HEK293 (cell line): ENCODE results near the gene WDR70.

ENCODE experiments used
- INSM2 ChIP-seq: fragments of 450-650 bp; formaldehyde crosslinking; IDR thresholded peaks from 2 replicates; pipeline ENCODE4 v1.5.1; 2016; ENCODE audit warnings: missing biosample characterization, missing genetic modification characterization
- TCF7L2 ChIP-seq: IDR thresholded peaks from 2 replicates; pipeline ENCODE4 v1.6.1; 2011; ENCODE audit warnings: low read depth, mild to moderate bottlenecking, inconsistent platforms, low read length, moderate library complexity, borderline replicate concordance
- YY1 ChIP-seq: fragments of 450-650 bp; formaldehyde crosslinking; IDR thresholded peaks from 2 replicates; pipeline ENCODE4 v1.5.1; 2018; ENCODE audit warnings: missing biosample characterization, missing genetic modification characterization
- ZNF423 ChIP-seq: fragments of 450-650 bp; formaldehyde crosslinking; IDR thresholded peaks from 2 replicates; pipeline ENCODE4 v1.5.1; 2016; ENCODE audit warnings: missing biosample characterization, missing genetic modification characterization
- ZNF548 ChIP-seq: fragments of 450-650 bp; formaldehyde crosslinking; IDR thresholded peaks from 2 replicates; pipeline ENCODE4 v1.5.1; 2016; ENCODE audit warnings: missing biosample characterization, missing genetic modification characterization
- ZNF677 ChIP-seq: fragments of 450-650 bp; IDR thresholded peaks from 2 replicates; pipeline ENCODE4 v1.5.0; 2018; ENCODE audit warnings: missing biosample characterization, mild to moderate bottlenecking, missing genetic modification characterization, moderate library complexity
- ZNF830 ChIP-seq: fragments of 450-650 bp; IDR thresholded peaks from 2 replicates; pipeline ENCODE4 v1.5.0; 2018; ENCODE audit warnings: missing biosample characterization, missing genetic modification characterization, low read depth, mild to moderate bottlenecking, moderate library complexity
- TF ChIP-seq, protein P1 (sequence below): fragments of 450-650 bp; formaldehyde crosslinking; IDR thresholded peaks from 2 replicates; pipeline ENCODE4 v1.5.1; 2016; ENCODE audit warnings: missing biosample characterization, missing genetic modification characterization
- TF ChIP-seq, protein P2 (sequence below): sonication (generic); formaldehyde crosslinking; IDR thresholded peaks from 2 replicates; pipeline ENCODE4 v1.8.1; 2022; ENCODE audit warnings: mild to moderate bottlenecking, moderate library complexity, missing genetic modification reagents

GRCh38 chr5:37663538-37663937 lies 284.4 kb downstream of the WDR70 start:
- no peak for TF ChIP-seq ZNF548 (tag by site-specific recombination)
- TF ChIP-seq, protein P1, sequence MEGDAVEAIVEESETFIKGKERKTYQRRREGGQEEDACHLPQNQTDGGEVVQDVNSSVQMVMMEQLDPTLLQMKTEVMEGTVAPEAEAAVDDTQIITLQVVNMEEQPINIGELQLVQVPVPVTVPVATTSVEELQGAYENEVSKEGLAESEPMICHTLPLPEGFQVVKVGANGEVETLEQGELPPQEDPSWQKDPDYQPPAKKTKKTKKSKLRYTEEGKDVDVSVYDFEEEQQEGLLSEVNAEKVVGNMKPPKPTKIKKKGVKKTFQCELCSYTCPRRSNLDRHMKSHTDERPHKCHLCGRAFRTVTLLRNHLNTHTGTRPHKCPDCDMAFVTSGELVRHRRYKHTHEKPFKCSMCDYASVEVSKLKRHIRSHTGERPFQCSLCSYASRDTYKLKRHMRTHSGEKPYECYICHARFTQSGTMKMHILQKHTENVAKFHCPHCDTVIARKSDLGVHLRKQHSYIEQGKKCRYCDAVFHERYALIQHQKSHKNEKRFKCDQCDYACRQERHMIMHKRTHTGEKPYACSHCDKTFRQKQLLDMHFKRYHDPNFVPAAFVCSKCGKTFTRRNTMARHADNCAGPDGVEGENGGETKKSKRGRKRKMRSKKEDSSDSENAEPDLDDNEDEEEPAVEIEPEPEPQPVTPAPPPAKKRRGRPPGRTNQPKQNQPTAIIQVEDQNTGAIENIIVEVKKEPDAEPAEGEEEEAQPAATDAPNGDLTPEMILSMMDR (tag by site-specific recombination): no peak
- TF ChIP-seq ZNF830: no peak
- no peak for TF ChIP-seq ZNF677
- TF ChIP-seq, protein P2, sequence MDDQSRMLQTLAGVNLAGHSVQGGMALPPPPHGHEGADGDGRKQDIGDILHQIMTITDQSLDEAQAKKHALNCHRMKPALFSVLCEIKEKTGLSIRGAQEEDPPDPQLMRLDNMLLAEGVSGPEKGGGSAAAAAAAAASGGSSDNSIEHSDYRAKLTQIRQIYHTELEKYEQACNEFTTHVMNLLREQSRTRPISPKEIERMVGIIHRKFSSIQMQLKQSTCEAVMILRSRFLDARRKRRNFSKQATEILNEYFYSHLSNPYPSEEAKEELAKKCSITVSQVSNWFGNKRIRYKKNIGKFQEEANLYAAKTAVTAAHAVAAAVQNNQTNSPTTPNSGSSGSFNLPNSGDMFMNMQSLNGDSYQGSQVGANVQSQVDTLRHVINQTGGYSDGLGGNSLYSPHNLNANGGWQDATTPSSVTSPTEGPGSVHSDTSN (CRISPR knock-in tag): no peak
- TF ChIP-seq ZNF423: no peak
- TF ChIP-seq TCF7L2: no peak
- TF ChIP-seq YY1 (tag by site-specific recombination): no peak
- no peak for TF ChIP-seq INSM2 (tag by site-specific recombination)
